Gastroesophageal sphincter (tissue), 4 donors: ENCODE measurements around the gene AMPD3. TPM values are rescaled to one million over a fixed set of nuclear protein-coding genes. Genes with fewer than 3 reads are reported as not detected.

Experiments
- ATAC-seq: fragments of 150-250 bp; one replicate; pipeline ENCODE4 v1.9.1; 2016; ENCODE audit warnings: mild to moderate bottlenecking, moderate library complexity
- H3K27ac ChIP-seq, 4 donors: fragments of 200-600 bp; sonication (generic) in 3 of 4; 1 replicate in 3 of 4; 2 replicates in 1 of 4; pipeline ENCODE4 v1.5.1; 2016 to 2019
- H3K27me3 ChIP-seq: fragments of 200-600 bp; sonication (generic); one replicate; pipeline ENCODE4 v1.5.1; 2019
- H3K36me3 ChIP-seq, 2 donors: fragments of 200-600 bp; sonication (generic); one replicate each; pipeline ENCODE4 v1.5.1; 2019; ENCODE audit warnings: control low read depth in 1 of 2
- H3K4me1 ChIP-seq, 3 donors: fragments of 200-600 bp; sonication (generic); 1 replicate in 2 of 3; 2 replicates in 1 of 3; pipeline ENCODE4 v1.5.1; 2016 to 2019; ENCODE audit warnings: control low read depth in 2 of 3
- H3K4me3 ChIP-seq, 2 donors: fragments of 200-600 bp; sonication (generic); one replicate each; pipeline ENCODE4 v1.5.1; 2019; ENCODE audit warnings: mild to moderate bottlenecking in 1 of 2, moderate library complexity in 1 of 2
- H3K9me3 ChIP-seq, 3 donors: fragments of 200-600 bp; sonication (generic); one replicate each; pipeline ENCODE4 v1.5.1; 2017 to 2019; ENCODE audit warnings: control low read depth in 2 of 3
- CTCF ChIP-seq, 4 experiments: fragments of 200-600 bp in 2 of 4; fragments of 450-650 bp in 2 of 4; sonication (generic) in 1 of 4; IDR thresholded peaks; one replicate each; pipeline ENCODE4 v1.5.1; 2017 to 2019; ENCODE audit warnings: antibody characterized with exemption in 4 of 4, mild to moderate bottlenecking in 2 of 4, moderate library complexity in 2 of 4
- EP300 ChIP-seq: sonication (generic); formaldehyde crosslinking; IDR thresholded peaks from one replicate; pipeline ENCODE4 v1.6.1; 2017; ENCODE audit warnings: antibody characterized with exemption, mild to moderate bottlenecking
- POLR2A ChIP-seq, 2 donors: fragments of 450-650 bp; IDR thresholded peaks; one replicate each; pipeline ENCODE4 v1.6.1; 2017; ENCODE audit warnings: antibody characterized with exemption in 2 of 2, mild to moderate bottlenecking in 2 of 2, moderate library complexity in 1 of 2
- POLR2AphosphoS5 ChIP-seq: sonication (generic); formaldehyde crosslinking; IDR thresholded peaks from one replicate; pipeline ENCODE4 v1.6.1; 2017; ENCODE audit warnings: antibody characterized with exemption
- WGBS, 2 donors: methylation state at CpG; one replicate each; pipeline ENCODE4 v1.1.5; 2018; ENCODE audit warnings: low coverage in 1 of 2; 5-methylcytosine and 5-hydroxymethylcytosine counted together
- total RNA-seq, 4 donors: library from RNA; depleted of rRNA; stranded (reverse); fragments of >200 nt; gene quantifications; one replicate each; pipeline ENCODE4 v1.1.0, GENCODE V29; 2016

AMPD3 gene
- total RNA-seq, 4 donors from 2014 or later: 4.3 to 7.3 (median 5.4) TPM

DNA sequence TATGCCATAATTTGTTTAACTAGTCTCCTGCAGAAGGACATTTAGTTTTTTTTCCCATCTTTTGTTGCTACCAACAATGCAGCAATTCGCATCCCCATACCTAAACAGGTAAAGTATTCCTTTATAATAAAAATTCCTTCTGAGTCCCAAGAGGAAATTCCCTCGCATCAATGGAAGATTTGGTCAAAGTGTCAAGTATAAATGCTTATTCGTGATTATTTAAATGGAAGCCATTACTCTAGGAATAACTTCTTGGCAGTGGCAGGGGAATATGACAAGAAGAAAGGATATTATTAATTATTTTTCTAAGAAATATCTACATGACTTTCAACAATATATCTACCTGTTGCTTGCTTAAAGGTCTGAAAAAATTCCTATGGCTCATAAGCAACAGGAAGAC is 60.4 kb downstream of the AMPD3 start:
- ATAC-seq: no peak
- no peak overlapping the region for H3K4me3 ChIP-seq
- H3K9me3 ChIP-seq: no peaks in the 10 kb centered on the region
- H3K36me3 ChIP-seq: peaks cover 0 to 40% of the 10 kb centered on the region in 2 donors
- WGBS, 2 donors: 94% methylated on average over 3 of the region's 3 CpGs
- no peaks in the 10 kb centered on the region for H3K27me3 ChIP-seq
- no peak overlapping the region for H3K27ac ChIP-seq
- H3K4me1 ChIP-seq: peaks cover 0 to 9% (median 0%) of the 10 kb centered on the region in 3 donors
- TF ChIP-seq CTCF (IDR thresholded peaks at IDR 0.05) (no peak), EP300 (no peak), POLR2AphosphoS5 (no peak), POLR2A (IDR thresholded peaks at IDR 0.05) (no peak)

DNA sequence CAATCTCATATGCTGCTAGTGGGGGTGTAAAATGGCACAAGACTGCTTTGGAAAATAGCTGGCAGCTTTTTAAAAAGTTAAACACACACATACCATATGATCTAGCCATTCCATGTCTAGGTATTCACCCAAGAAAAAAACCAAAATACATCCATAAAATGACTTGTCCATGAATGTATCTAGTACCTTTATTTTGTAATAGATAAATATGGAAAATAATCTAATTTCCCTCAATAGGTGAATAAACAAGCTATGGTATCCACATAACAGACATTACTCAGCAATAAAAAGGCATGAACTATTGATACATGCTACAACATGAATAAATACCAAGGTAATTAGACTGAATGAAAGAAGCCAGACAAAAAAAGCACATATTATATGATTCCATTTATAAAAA is 63.1 kb downstream of the AMPD3 start:
- Histone ChIP-seq H3K27me3 (no peaks in the 10 kb centered on the region), H3K4me3 (no peak overlapping the region), H3K27ac (no peak overlapping the region), H3K4me1 (peaks cover 0 to 21% (median 0%) of the 10 kb centered on the region in 3 donors), H3K36me3 (peaks cover 0 to 58% of the 10 kb centered on the region in 2 donors), H3K9me3 (no peaks in the 10 kb centered on the region)
- no peak for ATAC-seq
- TF ChIP-seq CTCF (IDR thresholded peaks at IDR 0.05) (no peak), POLR2A (IDR thresholded peaks at IDR 0.05) (no peak), POLR2AphosphoS5 (no peak), EP300 (no peak)

DNA sequence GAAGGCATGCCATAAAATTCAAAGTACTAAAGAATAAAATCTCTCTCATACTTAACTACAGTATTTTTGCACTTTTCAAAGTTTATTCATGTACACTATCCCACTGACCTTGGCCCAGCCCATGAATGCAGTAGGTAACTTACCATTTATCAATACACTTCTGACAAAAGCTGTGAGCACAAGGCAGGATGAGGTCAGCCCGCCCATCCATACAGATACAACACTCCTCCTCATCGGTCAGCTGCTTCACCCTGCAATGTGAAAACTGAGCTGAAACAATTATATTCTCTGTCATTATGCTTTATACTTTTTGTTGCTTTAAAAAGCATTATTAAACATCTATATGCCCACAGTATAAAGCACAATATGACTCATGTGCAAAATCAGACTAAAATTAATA is 63.8 kb downstream of the AMPD3 start:
- no peak overlapping the region for H3K27ac ChIP-seq
- 90 to 93% methylated on average over 2 of the region's 2 CpGs for WGBS, 2 donors
- peaks cover 0 to 62% of the 10 kb centered on the region in 2 donors for H3K36me3 ChIP-seq
- no peak for TF ChIP-seq POLR2AphosphoS5
- TF ChIP-seq EP300: no peak
- TF ChIP-seq CTCF (IDR thresholded peaks at IDR 0.05): no peak
- no peak for TF ChIP-seq POLR2A (IDR thresholded peaks at IDR 0.05)
- ATAC-seq: no peak
- no peaks in the 10 kb centered on the region for H3K9me3 ChIP-seq
- H3K4me1 ChIP-seq: peaks cover 0 to 21% (median 0%) of the 10 kb centered on the region in 3 donors
- H3K27me3 ChIP-seq: no peaks in the 10 kb centered on the region
- H3K4me3 ChIP-seq: no peak overlapping the region

DNA sequence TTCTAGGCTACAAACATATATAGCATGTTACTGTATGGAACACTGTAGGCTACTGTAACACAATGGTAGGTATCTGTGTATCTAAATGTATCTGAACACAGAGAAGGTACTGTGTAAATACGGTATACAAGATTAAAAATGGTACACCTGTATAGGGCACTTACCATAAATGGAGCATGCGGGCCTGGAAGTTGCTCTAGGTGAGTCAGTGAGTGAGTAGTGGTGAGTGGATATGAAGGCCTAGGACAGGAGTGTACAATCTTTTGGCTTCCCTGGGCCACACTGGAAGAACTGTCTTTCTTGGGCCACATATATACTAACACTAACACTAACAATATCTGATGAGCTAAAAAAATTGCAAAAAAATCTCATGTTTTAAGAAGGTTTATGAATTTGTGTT is 64.6 kb downstream of the AMPD3 start:
- ATAC-seq: no peak
- H3K9me3 ChIP-seq: no peaks in the 10 kb centered on the region
- 92 to 93% methylated on average over 2 of the region's 2 CpGs for WGBS, 2 donors
- no peaks in the 10 kb centered on the region for H3K27me3 ChIP-seq
- peaks cover 0 to 14% (median 0%) of the 10 kb centered on the region in 3 donors for H3K4me1 ChIP-seq
- H3K27ac ChIP-seq: no peak overlapping the region
- TF ChIP-seq EP300 (no peak), POLR2A (IDR thresholded peaks at IDR 0.05) (no peak), POLR2AphosphoS5 (no peak), CTCF (IDR thresholded peaks at IDR 0.05) (no peak)
- H3K36me3 ChIP-seq: peaks cover 0 to 69% of the 10 kb centered on the region in 2 donors
- H3K4me3 ChIP-seq: no peak overlapping the region

- 80 to 82% methylated on average over 1 to 2 of the region's 2 CpGs for WGBS, 2 donors
- Histone ChIP-seq H3K9me3 (no peaks in the 10 kb centered on the region), H3K27me3 (no peaks in the 10 kb centered on the region), H3K4me3 (no peak overlapping the region), H3K27ac (no peak overlapping the region), H3K4me1 (peaks cover 0 to 12% (median 0%) of the 10 kb centered on the region in 3 donors), H3K36me3 (peaks cover 0 to 78% of the 10 kb centered on the region in 2 donors)
- no peak for ATAC-seq
- no peak for TF ChIP-seq POLR2AphosphoS5
Observed at GRCh38 chr11:10520562-10520961, 65.5 kb downstream of the AMPD3 start.
